GM12878 (cell line): Measurements from ENCODE around the gene NLRP9. TPM values are rescaled to one million over a fixed set of nuclear protein-coding genes. Genes with fewer than 3 reads are reported as not detected.

Source experiments
- ATAC-seq: fragments of 200-7000 bp; cut with Tn5 transposase; 3 replicates; pipeline ENCODE4 v1.9.1; 2020; ENCODE audit warnings: mild to moderate bottlenecking, moderate library complexity
- BruUV-seq: library from RNA; stranded (reverse); fragments of 400-500 nt; replicated peaks from 2 replicates; lab custom pipeline; 2021; lab: Mats Ljungman, UMichigan
- CTCF ChIA-PET: fragments of 300-600 bp; sonication (Branson Sonifier 250); formaldehyde crosslinking; extraction: SDS; loops from one replicate; lab custom pipeline; 2021; ENCODE audit warnings: inconsistent platforms; lab: Yijun Ruan, JAX
- POLR2A ChIA-PET: fragments of 350-600 bp; formaldehyde crosslinking; extraction: SDS; loops from one replicate; lab custom pipeline; 2021; ENCODE audit warnings: inconsistent platforms; lab: Charles Lee
- RAD21 ChIA-PET: fragments of 300-600 bp; sonication (Branson Sonifier 250); formaldehyde crosslinking; loops from one replicate; lab custom pipeline; 2023; ENCODE audit warnings: antibody characterized with exemption; ENCODE audit not compliant: unreplicated experiment; lab: Charles Lee
- SMC1A ChIA-PET: fragments of 300-600 bp; sonication (Branson Sonifier 250); formaldehyde crosslinking; loops from one replicate; lab custom pipeline; 2023; ENCODE audit not compliant: unreplicated experiment, uncharacterized antibody; lab: Charles Lee
- DNase-seq: peaks from one replicate; pipeline ENCODE4 v3.0.0-alpha.2; 2011; ENCODE audit warnings: low read depth, low spot score
- FAIRE-seq: peaks from 3 replicates; lab custom pipeline; 2011; peaks lifted over from hg19 to GRCh38; lab: Jason Lieb, UNC
- H2AFZ ChIP-seq: 2 replicates; pipeline ENCODE4 v1.6.0; 2011; ENCODE audit warnings: low read depth, low read length, control low read depth; ENCODE audit not compliant: control insufficient read depth
- H3K27ac ChIP-seq: 2 replicates; pipeline ENCODE4 v1.5.1; 2011; ENCODE audit warnings: control low read depth; ENCODE audit not compliant: control insufficient read depth, insufficient read depth
- H3K27me3 ChIP-seq, 2 experiments: replicated peaks in 1 of 2; 2 replicates each; pipeline versions ENCODE4 v1.6.0 to v1.6.1; 2011; ENCODE audit warnings: low read length in 1 of 2; ENCODE audit not compliant: control insufficient read depth in 2 of 2, insufficient read depth in 2 of 2
- H3K36me3 ChIP-seq, 2 experiments: 2 replicates each; pipeline ENCODE4 v1.5.1; 2011; ENCODE audit warnings: low read length in 1 of 2; ENCODE audit not compliant: control insufficient read depth in 2 of 2, insufficient read depth in 2 of 2
- H3K4me1 ChIP-seq: 2 replicates; pipeline ENCODE4 v1.6.1; 2011; ENCODE audit warnings: mild to moderate bottlenecking, low read length, moderate library complexity, mixed read lengths; ENCODE audit not compliant: control insufficient read depth, insufficient read depth
- H3K4me2 ChIP-seq: 2 replicates; pipeline ENCODE4 v1.6.0; 2011; ENCODE audit warnings: control low read depth; ENCODE audit not compliant: control insufficient read depth, insufficient read depth
- H3K4me3 ChIP-seq: fragments of 200-600 bp; sonication (generic); 2 replicates; pipeline ENCODE4 v1.5.1; 2016
- H3K79me2 ChIP-seq: 2 replicates; pipeline ENCODE4 v1.6.0; 2011; ENCODE audit warnings: low read length; ENCODE audit not compliant: control insufficient read depth, insufficient read depth
- H3K9ac ChIP-seq: 2 replicates; pipeline ENCODE4 v1.8.0; 2011; ENCODE audit warnings: low read length, control low read depth, mixed read lengths; ENCODE audit not compliant: control insufficient read depth, insufficient read depth
- H3K9me3 ChIP-seq: replicated peaks from 3 replicates; pipeline ENCODE4 v1.5.1; 2011; ENCODE audit warnings: mild to moderate bottlenecking, low read length; ENCODE audit not compliant: control insufficient read depth, insufficient read depth
- H4K20me1 ChIP-seq: 2 replicates; pipeline ENCODE4 v1.6.0; 2011; ENCODE audit not compliant: control insufficient read depth, insufficient read depth
- ESRRA ChIP-seq: IDR thresholded peaks from 2 replicates; pipeline ENCODE4 v1.6.1; 2012; ENCODE audit warnings: mild to moderate bottlenecking, low read length, improper control_type of control experiment
- EZH2 ChIP-seq: IDR thresholded peaks from 2 replicates; pipeline ENCODE4 v1.6.1; 2012; ENCODE audit warnings: low read depth, mild to moderate bottlenecking, control low read depth, inconsistent platforms, low read length, borderline replicate concordance; ENCODE audit not compliant: control insufficient read depth
- FOXK2 ChIP-seq: fragments of 450-650 bp; IDR thresholded peaks from 2 replicates; pipeline ENCODE4 v1.6.1; 2017; ENCODE audit warnings: mild to moderate bottlenecking, moderate library complexity
- IRF4 ChIP-seq: IDR thresholded peaks from 2 replicates; pipeline ENCODE4 v1.6.1; 2011; ENCODE audit warnings: low read depth, low read length
- LARP7 ChIP-seq: fragments of 450-650 bp; IDR thresholded peaks from 2 replicates; pipeline ENCODE4 v1.6.1; 2017; ENCODE audit warnings: mild to moderate bottlenecking
- MTA2 ChIP-seq: fragments of 450-650 bp; IDR thresholded peaks from 2 replicates; pipeline ENCODE4 v1.6.1; 2016; ENCODE audit warnings: low read depth, mild to moderate bottlenecking, moderate library complexity
- NFYB ChIP-seq: IDR thresholded peaks from 2 replicates; pipeline ENCODE4 v1.6.1; 2011; ENCODE audit warnings: low read depth, mild to moderate bottlenecking, low read length, improper control_type of control experiment, moderate library complexity; ENCODE audit not compliant: insufficient read depth
- SIN3A ChIP-seq: IDR thresholded peaks from 2 replicates; pipeline ENCODE4 v1.6.1; 2012; ENCODE audit warnings: low read depth, low read length, improper control_type of control experiment
- SMC3 ChIP-seq: IDR thresholded peaks from 2 replicates; pipeline ENCODE4 v1.6.1; 2011; ENCODE audit warnings: low read length, improper control_type of control experiment, borderline replicate concordance
- SPI1 ChIP-seq: IDR thresholded peaks from 2 replicates; pipeline ENCODE4 v1.6.1; 2011; ENCODE audit warnings: low read depth, mild to moderate bottlenecking, low read length, moderate library complexity, borderline replicate concordance; ENCODE audit not compliant: insufficient read depth
- SUPT20H ChIP-seq: IDR thresholded peaks from 2 replicates; pipeline ENCODE4 v1.6.1; 2011; ENCODE audit warnings: low read depth, mild to moderate bottlenecking, low read length, moderate library complexity, borderline replicate concordance; ENCODE audit not compliant: control insufficient read depth
- TAF1 ChIP-seq: IDR thresholded peaks from 2 replicates; pipeline ENCODE4 v1.6.1; 2011; ENCODE audit warnings: mild to moderate bottlenecking, low read depth, low read length, borderline replicate concordance
- YY1 ChIP-seq: IDR thresholded peaks from 2 replicates; pipeline ENCODE4 v1.6.1; 2011; ENCODE audit warnings: low read depth, mild to moderate bottlenecking, low read length
- WGBS: methylation state at CpG from one replicate; pipeline ENCODE4 v1.1.6; 2016; ENCODE audit warnings: low lambda C conversion rate; ENCODE audit not compliant: insufficient replicate concordance, insufficient coverage; ENCODE audit errors: missing lambda C conversion rate; 5-methylcytosine and 5-hydroxymethylcytosine counted together
- in situ Hi-C: fragments of 300-500 bp; cut with MboI; formaldehyde crosslinking; loops from 9 replicates; pipeline ENCODE4 v1.14.3; 2018; ENCODE audit warnings: mixed read lengths
- intact Hi-C: fragments of 100-400 bp; cut with micrococcal nuclease; formaldehyde crosslinking; loops from one replicate; pipeline ENCODE4 v1.14.2; 2022; ENCODE audit not compliant: unreplicated experiment
- polyA plus RNA-seq, 11 experiments: library from polyadenylated mRNA; depleted of rRNA in 4 of 11; unstranded in 6 of 11; stranded (reverse) in 5 of 11; fragments of >200 nt; fragmentation: Nextera tagmentation in 4 of 11; fragmentation: Illumina TruSeq in 1 of 11; extraction: Ambion mirVana in 4 of 11; extraction: Trizol in 1 of 11; gene quantifications; 1 replicate in 1 of 11; 2 replicates in 10 of 11; pipeline versions ENCODE4 v1.2.1 to v1.2.3, GENCODE V29; 2011 to 2016; ENCODE audit warnings: inconsistent platforms in 2 of 11, missing spikeins in 2 of 11, low read depth in 1 of 11
- total RNA-seq, 4 experiments: library from RNA; depleted of rRNA in 3 of 4; stranded (reverse); fragments of >200 nt in 3 of 4; fragmentation: Illumina TruSeq in 1 of 4; extraction: Trizol in 1 of 4; gene quantifications; 2 replicates each; pipeline versions ENCODE4 v1.2.1 to v1.2.3, GENCODE V29; 2013 to 2021

NLRP9 gene
- total and polyA plus RNA-seq, 10 of the 15 experiments (the other 5 are each of a cell fraction or from before 2014, with no cell fraction given): not detected

DNA sequence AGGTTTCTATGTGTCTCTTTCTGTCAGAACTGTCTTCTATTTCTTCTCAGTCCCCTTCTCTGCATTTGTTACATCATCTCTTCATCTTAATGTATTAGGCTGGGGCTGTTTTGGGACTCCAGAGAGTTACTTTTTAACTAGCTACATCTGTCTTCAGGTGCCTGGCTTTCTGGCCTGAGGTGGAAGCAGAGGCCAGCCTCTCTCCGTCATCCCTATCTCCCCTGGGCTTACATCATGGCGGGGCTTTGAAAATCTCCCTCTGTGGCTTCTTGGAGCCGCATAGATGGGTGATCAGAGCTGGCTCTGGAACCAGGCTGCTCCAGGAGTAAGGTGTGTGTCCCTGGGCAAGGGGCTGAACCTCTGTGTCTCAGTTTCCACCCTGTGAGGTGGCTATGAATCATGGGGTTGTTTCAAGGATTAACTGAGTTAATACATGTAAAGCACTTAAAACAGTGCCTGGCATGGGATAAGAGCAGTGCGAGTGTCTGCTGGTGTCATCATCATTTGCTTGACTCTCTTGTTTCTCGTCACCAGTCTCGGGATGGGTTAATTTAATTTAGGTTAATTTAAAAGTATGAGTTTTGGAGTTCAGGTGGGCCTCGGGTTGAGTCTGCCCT, 61.2 kb downstream of the NLRP9 start:
- no peaks in the 10 kb centered on the region for H3K9me3 ChIP-seq
- H3K27ac ChIP-seq: peak overlapping the region; percentile 94
- DNase-seq (no peak), ATAC-seq (no peak), FAIRE-seq (no peak)
- H3K4me3 ChIP-seq: peak overlapping the region; percentile 92
- no peak overlapping the region for H2AFZ ChIP-seq
- ChIA-PET CTCF (interaction anchor here (0.8 to 3.3 kb wide), 7 partner anchors 23 to 173 kb away, joined by 3 to 14 read pairs (median 5); partner anchors contain the start of genes CCDC106 and U2AF2), RAD21 (interaction anchor here (1.0 to 2.0 kb wide), 5 partner anchors 20 to 47 kb away, joined by 4 to 9 read pairs (median 6); partner anchors contain the start of gene U2AF2), SMC1A (interaction anchor here (0.6 to 3.0 kb wide), 5 partner anchors 20 to 1207 kb away, joined by 3 to 11 read pairs (median 3); partner anchors contain the start of gene U2AF2)
- H3K36me3 ChIP-seq: peaks cover 15 to 20% of the 10 kb centered on the region in 2 experiments
- H3K27me3 ChIP-seq: no peaks in the 10 kb centered on the region
- peaks cover 29% of the 10 kb centered on the region for H3K4me1 ChIP-seq
- intact Hi-C loops (loop anchor here (5.0 kb wide), 2 partner anchors 35 to 655 kb away; partner anchors contain the start of genes ZNF580 and ZNF581), in situ Hi-C loops (loop anchor here (5.0 kb wide), 1 partner anchor 130 kb away; no protein-coding TSS in a partner anchor)
- H3K9ac ChIP-seq: peak overlapping the region; percentile 97
- H4K20me1 ChIP-seq: peaks cover 6% of the 10 kb centered on the region; the same call in 1 of the 2 replicates
- BruUV-seq: no TSS peak
- 0% methylated on average over 7 of the region's 7 CpGs for WGBS
- H3K79me2 ChIP-seq: peaks cover 62% of the 10 kb centered on the region
- H3K4me2 ChIP-seq: peak overlapping the region; percentile 100
- TF ChIP-seq LARP7 (no peak), NFYB (no peak), IRF4 (no peak), SPI1 (no peak), SIN3A (peak; percentile 44; the same call in 1 of the 2 replicates), ESRRA (no peak), FOXK2 (no peak), TAF1 (no peak), SUPT20H (no peak), EZH2 (no peak), SMC3 (no peak), YY1 (0 out of 2 replicates have a peak, but pooled peaks have one; percentile 32), MTA2 (no peak)
- TF ChIP-seq, all 136 proteins: peak for 2
- POLR2A ChIA-PET: interaction anchor here (0.8 to 1.8 kb wide), 7 partner anchors 18 to 78 kb away, joined by 3 to 7 read pairs (median 5); partner anchors contain the start of genes U2AF2, ZNF581 and ZNF865
